ENCODE results near the gene ENO2.

- TF ChIP-seq, protein P1, sequence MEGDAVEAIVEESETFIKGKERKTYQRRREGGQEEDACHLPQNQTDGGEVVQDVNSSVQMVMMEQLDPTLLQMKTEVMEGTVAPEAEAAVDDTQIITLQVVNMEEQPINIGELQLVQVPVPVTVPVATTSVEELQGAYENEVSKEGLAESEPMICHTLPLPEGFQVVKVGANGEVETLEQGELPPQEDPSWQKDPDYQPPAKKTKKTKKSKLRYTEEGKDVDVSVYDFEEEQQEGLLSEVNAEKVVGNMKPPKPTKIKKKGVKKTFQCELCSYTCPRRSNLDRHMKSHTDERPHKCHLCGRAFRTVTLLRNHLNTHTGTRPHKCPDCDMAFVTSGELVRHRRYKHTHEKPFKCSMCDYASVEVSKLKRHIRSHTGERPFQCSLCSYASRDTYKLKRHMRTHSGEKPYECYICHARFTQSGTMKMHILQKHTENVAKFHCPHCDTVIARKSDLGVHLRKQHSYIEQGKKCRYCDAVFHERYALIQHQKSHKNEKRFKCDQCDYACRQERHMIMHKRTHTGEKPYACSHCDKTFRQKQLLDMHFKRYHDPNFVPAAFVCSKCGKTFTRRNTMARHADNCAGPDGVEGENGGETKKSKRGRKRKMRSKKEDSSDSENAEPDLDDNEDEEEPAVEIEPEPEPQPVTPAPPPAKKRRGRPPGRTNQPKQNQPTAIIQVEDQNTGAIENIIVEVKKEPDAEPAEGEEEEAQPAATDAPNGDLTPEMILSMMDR (IDR thresholded peaks at IDR 0.05): peak in 1 of 3 experiments; percentile 8
- TF ChIP-seq POLR2AphosphoS5 (IDR thresholded peaks at IDR 0.05): peak; percentile 71 to 75
These were observed at the start of gene ENO2 for GRCh38 chr12:6914246-6914946.
